Stimulated activated memory B cell treated with anti-CD40 and anti-IgM and Interleukin-4, amounts not matched to agents 10 μg/mL and 1 μg/mL and 100 μg/mL, for 72 hours (primary cell): ENCODE results near the gene NCMAP.
A peak's percentile ranks its signal among the peaks of the same experiment; 100 is the strongest.

Source experiments
- ATAC-seq: fragments of 150-1000 bp; cut with Tn5 transposase; 2 replicates; pipeline ENCODE4 v1.10.0; 2021
- H3K27ac Mint-ChIP-seq: one replicate; pipeline ENCODE4 v1.8.0; 2022; ENCODE audit warnings: mild to moderate bottlenecking, mixed read lengths
- H3K27me3 Mint-ChIP-seq: one replicate; pipeline ENCODE4 v1.8.0; 2022; ENCODE audit warnings: mixed read lengths
- H3K36me3 Mint-ChIP-seq: one replicate; pipeline ENCODE4 v1.8.0; 2022; ENCODE audit warnings: mixed read lengths
- H3K4me1 Mint-ChIP-seq: one replicate; pipeline ENCODE4 v1.8.0; 2022; ENCODE audit warnings: mixed read lengths
- H3K4me3 Mint-ChIP-seq: one replicate; pipeline ENCODE4 v1.8.0; 2022; ENCODE audit warnings: mild to moderate bottlenecking, moderate library complexity, mixed read lengths
- H3K9me3 Mint-ChIP-seq: one replicate; pipeline ENCODE4 v1.8.0; 2022; ENCODE audit warnings: mixed read lengths

The NCMAP gene

GRCh38 chr1:24643363-24644099 is 87.6 kb downstream of the NCMAP start:
- H3K27ac Mint-ChIP-seq = peak overlapping the region; percentile 91
- H3K4me1 Mint-ChIP-seq = peaks cover 42% of the 10 kb centered on the region
- peak overlapping the region; percentile 91 for H3K4me3 Mint-ChIP-seq
- peaks cover 12% of the 10 kb centered on the region for H3K36me3 Mint-ChIP-seq
- H3K9me3 Mint-ChIP-seq = no peaks in the 10 kb centered on the region
- no peaks in the 10 kb centered on the region for H3K27me3 Mint-ChIP-seq
- ATAC-seq = peak; percentile 59

- Mint-ChIP-seq H3K27ac (peak overlapping the region; percentile 91), H3K4me1 (peaks cover 42% of the 10 kb centered on the region), H3K27me3 (no peaks in the 10 kb centered on the region), H3K9me3 (no peaks in the 10 kb centered on the region), H3K36me3 (peaks cover 17% of the 10 kb centered on the region), H3K4me3 (peak overlapping the region; percentile 91)
- no peak for ATAC-seq
Measured at GRCh38 chr1:24644100-24644384, 88.2 kb downstream of the NCMAP start.

- H3K4me1 Mint-ChIP-seq = peaks cover 31% of the 10 kb centered on the region
- H3K27me3 Mint-ChIP-seq = no peaks in the 10 kb centered on the region
- no peak overlapping the region for H3K4me3 Mint-ChIP-seq
- no peaks in the 10 kb centered on the region for H3K9me3 Mint-ChIP-seq
- peaks cover 61% of the 10 kb centered on the region for H3K36me3 Mint-ChIP-seq
- no peak overlapping the region for H3K27ac Mint-ChIP-seq
- no peak for ATAC-seq
Measured at GRCh38 chr1:24648919-24649318, 93.0 kb downstream of the NCMAP start.

- Mint-ChIP-seq H3K36me3 (peaks cover 71% of the 10 kb centered on the region), H3K27ac (no peak overlapping the region)
Measured at GRCh38 chr1:24652382-24652781, 96.5 kb downstream of the NCMAP start.

GRCh38 chr1:24654010-24654409 is 98.1 kb downstream of the NCMAP start:
- Mint-ChIP-seq H3K4me1 (peaks cover 20% of the 10 kb centered on the region), H3K27me3 (no peaks in the 10 kb centered on the region), H3K9me3 (no peaks in the 10 kb centered on the region), H3K27ac (no peak overlapping the region), H3K36me3 (peaks cover 72% of the 10 kb centered on the region), H3K4me3 (no peak overlapping the region)
- ATAC-seq = no peak

More at GRCh38 chr1:24652382-24652781, 96.5 kb downstream of the NCMAP start:
- Mint-ChIP-seq H3K4me3 (no peak overlapping the region), H3K27me3 (no peaks in the 10 kb centered on the region), H3K4me1 (peaks cover 16% of the 10 kb centered on the region), H3K9me3 (no peaks in the 10 kb centered on the region)
- ATAC-seq = no peak

- Mint-ChIP-seq H3K27me3 (no peaks in the 10 kb centered on the region), H3K27ac (no peak overlapping the region), H3K4me1 (peaks cover 18% of the 10 kb centered on the region), H3K9me3 (no peaks in the 10 kb centered on the region), H3K36me3 (peaks cover 67% of the 10 kb centered on the region), H3K4me3 (no peak overlapping the region)
- ATAC-seq = no peak
Measured at GRCh38 chr1:24656046-24656445, 100.2 kb downstream of the NCMAP start.

- Mint-ChIP-seq H3K4me1 (peaks cover 15% of the 10 kb centered on the region), H3K9me3 (no peaks in the 10 kb centered on the region), H3K4me3 (no peak overlapping the region), H3K27me3 (no peaks in the 10 kb centered on the region), H3K27ac (no peak overlapping the region), H3K36me3 (peaks cover 53% of the 10 kb centered on the region)
- ATAC-seq = no peak
Measured at GRCh38 chr1:24657781-24658180, 101.9 kb downstream of the NCMAP start.
